ENCODE data around the gene ARHGAP33. TPM values are rescaled to one million over a fixed set of nuclear protein-coding genes. Genes with fewer than 3 reads are reported as not detected.

The ARHGAP33 gene
- total RNA-seq, 1 experiment from 2014 or later = 43.9 TPM

- no peak for TF ChIP-seq ATF6 (CRISPR knock-in tag; IDR thresholded peaks at IDR 0.05)
- no peak for TF ChIP-seq PREB (CRISPR knock-in tag; IDR thresholded peaks at IDR 0.05; ENCODE audit: borderline replicate concordance)
- peak; percentile 62 for TF ChIP-seq MAX (CRISPR knock-in tag; IDR thresholded peaks at IDR 0.05)
- TF ChIP-seq FOXP1 (CRISPR knock-in tag; IDR thresholded peaks at IDR 0.05; ENCODE audit: borderline replicate concordance) = peak; percentile 54; the same call in 1 of the 2 replicates
- 0 out of 2 replicates have a peak, but pooled peaks have one; percentile 47 for TF ChIP-seq MYBL2 (CRISPR knock-in tag; IDR thresholded peaks at IDR 0.05)
- TF ChIP-seq GABPB1 (CRISPR knock-in tag; IDR thresholded peaks at IDR 0.05) = peak; percentile 55; the same call in 1 of the 2 replicates
- TF ChIP-seq ZNF232 (CRISPR knock-in tag; IDR thresholded peaks at IDR 0.05) = peak; percentile 60
- TF ChIP-seq GTF2I (CRISPR knock-in tag; conservative IDR thresholded peaks at IDR 0.05) = no peak
- no peak for TF ChIP-seq ZMAT4 (CRISPR knock-in tag; IDR thresholded peaks at IDR 0.05)
- TF ChIP-seq ETV6 (CRISPR knock-in tag; IDR thresholded peaks at IDR 0.05) = peak; percentile 44
- no peak for TF ChIP-seq JAZF1 (CRISPR knock-in tag; IDR thresholded peaks at IDR 0.05)
- TF ChIP-seq AFF4 (CRISPR knock-in tag; IDR thresholded peaks at IDR 0.05; ENCODE audit: borderline replicate concordance) = no peak
Observed at GRCh38 chr19:35740423-35741202, 34.8 kb upstream of the ARHGAP33 start (continued).

GRCh38 chr19:35741203-35741515 lies 34.2 kb upstream of the ARHGAP33 start:
- peaks cover 16% of the 10 kb centered on the region for H3K4me1 Mint-ChIP-seq
- no peak for DNase-seq (ENCODE audit: low spot score)
- H3K27me3 Mint-ChIP-seq (ENCODE audit: low read depth) = no peaks in the 10 kb centered on the region
- ATAC-seq = no peak
- peak overlapping the region; percentile 99 for H3K27ac Mint-ChIP-seq
- peak overlapping the region; percentile 81 for H3K4me3 Mint-ChIP-seq
- peaks cover 21% of the 10 kb centered on the region for H3K36me3 Mint-ChIP-seq
- ChIA-PET POLR2A (interaction anchor here (0.5 to 1.3 kb wide), 15 partner anchors 10 to 1955 kb away, joined by 3 to 13 read pairs (median 4); partner anchors contain the start of genes COX6B1, HSPB6 and PROSER3), CTCF (interaction anchor here (0.6 to 1.6 kb wide), 21 partner anchors 12 to 236 kb away, joined by 3 to 25 read pairs (median 3); partner anchors contain the start of genes COX6B1 and PROSER3)
- no peaks in the 10 kb centered on the region for H3K9me3 Mint-ChIP-seq
- TF ChIP-seq FOXJ3 (CRISPR knock-in tag; IDR thresholded peaks at IDR 0.05; ENCODE audit: borderline replicate concordance) = no peak
- no peak for TF ChIP-seq OVOL2 (CRISPR knock-in tag; IDR thresholded peaks at IDR 0.05; ENCODE audit: borderline replicate concordance)
- no peak for TF ChIP-seq ZNF532 (CRISPR knock-in tag; IDR thresholded peaks at IDR 0.05; ENCODE audit: borderline replicate concordance)
- no peak for TF ChIP-seq CREM (CRISPR knock-in tag; IDR thresholded peaks at IDR 0.05)
- TF ChIP-seq TP53 (CRISPR knock-in tag; IDR thresholded peaks at IDR 0.05) = no peak
- no peak for TF ChIP-seq STAT6 (CRISPR knock-in tag; conservative IDR thresholded peaks at IDR 0.05; ENCODE audit: low read depth)
- TF ChIP-seq KAT7 (CRISPR knock-in tag; IDR thresholded peaks at IDR 0.05; ENCODE audit: borderline replicate concordance) = no peak
- TF ChIP-seq SMAD4 (CRISPR knock-in tag; IDR thresholded peaks at IDR 0.05) = no peak
- TF ChIP-seq GRHL2 (CRISPR knock-in tag; IDR thresholded peaks at IDR 0.05; ENCODE audit: insufficient replicate concordance, severe bottlenecking) = no peak

All from WTC11 (cell line).